Thyroid gland (tissue), 4 donors: ENCODE data around the gene MTHFD1L. TPM values are rescaled to one million over a fixed set of nuclear protein-coding genes. Genes with fewer than 3 reads are reported as not detected.

ENCODE experiments used
- small RNA-seq: library from RNA; depleted of rRNA; stranded (forward); fragments of <200 nt; gene quantifications from one replicate; pipeline ENCODE3, GENCODE V24; 2016
- total RNA-seq, 4 donors: library from RNA; depleted of rRNA; stranded (reverse); fragments of >200 nt; gene quantifications; one replicate each; pipeline ENCODE4 v1.2.3, GENCODE V29; 2016

Gene MTHFD1L
- total RNA-seq, 4 donors from 2014 or later: 8.7 to 14.6 (median 11.0) TPM

Small RNA genes lying within 50 kb of the gene (small RNA-seq; reads per million reads assigned to genes)
- not detected for gene RNU6-302P
